CD4-positive, alpha-beta T cell treated with Interleukin-10 for 1 hour (primary cell): ENCODE data around the gene CHPF2.

Experiments used
- DNase-seq: peaks from one replicate; pipeline ENCODE4 v3.0.0-alpha.2; 2020

CHPF2 gene

GRCh38 chr7:151205730-151206129, 26.6 kb upstream of the CHPF2 start:
- DNase-seq, result no peak

- DNase-seq, result peak; percentile 67
These were observed 25.4 kb upstream of the CHPF2 start for GRCh38 chr7:151206914-151207313.

GRCh38 chr7:151207315-151207714, 25.0 kb upstream of the CHPF2 start:
- no peak for DNase-seq

DNA sequence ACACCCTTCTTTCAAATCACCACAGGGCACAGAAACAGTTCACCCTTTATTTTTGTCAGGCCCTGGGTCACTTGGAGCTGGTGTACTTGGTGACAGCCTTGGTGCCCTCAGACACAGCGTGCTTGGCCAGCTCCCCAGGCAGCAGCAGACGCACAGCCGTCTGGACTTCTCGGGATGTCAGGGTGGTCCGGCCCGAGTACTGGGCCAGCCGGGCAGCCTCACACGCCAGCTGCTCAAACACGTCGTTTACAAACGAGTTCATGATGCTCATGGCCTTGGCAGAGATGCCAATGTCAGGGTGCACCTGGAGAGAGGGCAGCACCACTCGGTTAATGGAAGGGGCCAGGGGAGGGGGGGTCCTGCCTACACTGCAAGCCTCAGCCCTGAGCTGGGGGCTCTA, 24.5 kb upstream of the CHPF2 start:
- no peak for DNase-seq

DNA sequence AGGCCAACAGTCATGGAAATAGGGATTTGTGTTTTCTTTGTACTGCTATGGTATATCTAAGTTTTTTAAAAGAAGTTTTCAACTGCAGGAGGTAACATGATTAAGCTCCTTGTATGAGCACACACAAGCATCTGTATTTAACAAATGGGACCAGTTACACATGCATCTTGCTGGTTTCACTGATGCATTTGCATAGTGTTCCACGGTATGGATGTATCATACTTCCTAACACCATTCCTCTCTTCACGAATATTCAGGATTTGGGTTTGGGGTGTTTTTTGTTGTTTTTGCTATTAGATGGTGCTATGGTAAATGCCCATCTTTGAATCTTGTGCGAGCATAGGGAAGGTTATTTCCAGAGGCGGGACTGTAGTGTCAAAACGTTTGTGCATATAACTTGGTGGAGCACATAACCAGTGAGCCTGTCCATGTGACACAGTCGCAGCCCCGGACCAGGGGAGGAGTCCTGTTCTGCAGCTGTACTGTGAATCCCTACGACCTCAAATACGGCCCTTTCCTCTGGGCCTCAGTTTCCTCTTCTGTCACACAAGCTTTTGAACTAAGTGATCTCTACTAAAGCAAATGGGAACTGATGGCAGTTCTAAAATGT, 23.9 kb upstream of the CHPF2 start:
- no peak for DNase-seq

- DNase-seq, result no peak
These were observed 22.7 kb upstream of the CHPF2 start for GRCh38 chr7:151209588-151209987.

GRCh38 chr7:151210087-151210854, 22.0 kb upstream of the CHPF2 start, which contains the start of gene H2BK1:
Gene H2BK1, minus strand, starts transcription at chr7:151210488. Its CDS starts 170 bp downstream, at chr7:151210318.
- DNase-seq, result no peak

GRCh38 chr7:151211155-151211772, 21.0 kb upstream of the CHPF2 start:
- no peak for DNase-seq

- no peak for DNase-seq
These were observed 19.7 kb upstream of the CHPF2 start for GRCh38 chr7:151212626-151213025.

GRCh38 chr7:151213826-151214225, 18.5 kb upstream of the CHPF2 start:
- no peak for DNase-seq

DNA sequence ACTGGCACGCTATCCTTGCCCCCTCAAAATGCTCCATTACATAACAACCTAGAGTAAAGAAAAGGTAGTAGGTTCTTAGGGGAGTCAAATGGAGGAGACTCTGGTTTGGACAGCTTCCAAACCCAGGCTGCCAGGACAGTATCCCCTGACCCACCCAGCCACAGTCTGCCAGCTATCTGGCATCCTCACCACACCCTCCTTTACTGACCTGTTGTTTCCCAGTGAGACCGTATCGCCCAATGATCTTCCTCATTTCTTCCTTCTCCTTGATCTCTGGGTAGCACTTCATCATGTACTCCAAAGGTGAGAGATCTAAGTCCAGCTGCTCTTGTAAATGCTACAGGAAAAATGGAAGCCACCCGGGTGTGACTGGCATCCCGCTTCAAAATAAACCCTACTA, 16.9 kb upstream of the CHPF2 start:
- DNase-seq, result no peak

- no peak for DNase-seq
These were observed 14.1 kb upstream of the CHPF2 start for GRCh38 chr7:151218170-151218569.

GRCh38 chr7:151223728-151224127, 8.6 kb upstream of the CHPF2 start:
- no peak for DNase-seq

- no peak for DNase-seq
These were observed 6.3 kb upstream of the CHPF2 start for GRCh38 chr7:151225948-151226510.

DNA sequence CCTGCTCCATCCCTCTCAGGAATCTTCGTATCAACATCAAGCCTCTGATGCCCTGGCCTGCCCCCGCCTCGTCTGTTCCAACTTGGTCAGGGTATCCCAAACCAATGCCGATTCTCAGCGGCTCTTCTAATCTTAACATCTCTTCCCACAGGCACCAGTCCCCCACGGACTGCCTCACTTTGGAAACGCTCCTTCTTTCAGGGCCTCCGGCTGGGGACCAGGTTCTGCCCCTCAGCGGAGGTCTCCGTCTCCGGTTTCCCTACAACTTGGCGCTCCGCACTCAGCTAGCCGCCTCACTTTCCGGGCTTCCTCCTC, 5.8 kb upstream of the CHPF2 start:
- no peak for DNase-seq

DNA sequence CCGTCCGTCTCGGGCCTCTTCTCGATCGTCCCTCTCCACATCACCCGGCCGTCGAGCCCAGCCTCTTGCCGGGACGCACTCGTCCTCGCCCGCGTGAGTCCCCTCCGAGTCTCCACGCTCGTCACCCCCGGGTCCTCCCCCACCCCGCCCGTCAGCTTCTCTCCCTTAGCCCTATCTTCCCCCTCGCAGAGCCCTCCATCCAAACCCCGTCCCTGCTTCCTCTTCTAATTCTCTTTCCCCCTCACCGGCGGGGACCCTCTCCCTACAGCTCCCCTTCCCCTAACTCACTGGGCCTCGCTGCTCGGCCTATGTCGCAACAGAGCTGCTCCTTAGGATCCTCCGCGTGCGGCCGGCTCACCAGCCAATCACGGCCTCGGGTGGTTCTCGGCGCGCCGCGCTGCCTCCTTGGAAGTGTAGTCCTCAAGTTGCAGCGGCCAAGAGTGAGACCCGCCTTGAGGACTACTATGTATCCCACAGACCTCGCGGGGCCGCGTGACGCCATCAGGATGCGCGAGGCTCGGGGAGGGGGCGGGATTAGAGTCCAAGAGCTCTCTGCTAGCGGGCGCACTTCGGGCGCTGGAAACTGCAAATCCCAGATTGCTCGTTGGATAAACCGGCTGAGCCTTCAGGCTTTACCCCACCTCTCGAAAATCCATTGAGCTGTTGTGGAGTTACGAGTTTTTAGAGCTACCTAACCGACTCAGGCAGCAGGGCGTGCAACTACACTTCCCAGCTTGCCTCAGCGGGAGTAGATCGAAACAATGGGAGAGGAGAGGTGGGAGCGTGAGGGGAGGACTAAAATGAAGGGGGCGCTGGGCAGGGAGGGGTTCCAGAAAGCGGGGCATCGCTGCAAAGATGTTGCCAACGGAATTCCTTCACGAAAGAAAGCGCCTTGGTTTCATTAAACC, 5.2 kb upstream of the CHPF2 start, which contains the start of gene ABCF2:
ABCF2 (minus strand) TSS at position 331 of the 908 bp plus-strand sequence. CDS start 747 bp downstream, outside the sequence.
- peak; percentile 96 for DNase-seq

DNA sequence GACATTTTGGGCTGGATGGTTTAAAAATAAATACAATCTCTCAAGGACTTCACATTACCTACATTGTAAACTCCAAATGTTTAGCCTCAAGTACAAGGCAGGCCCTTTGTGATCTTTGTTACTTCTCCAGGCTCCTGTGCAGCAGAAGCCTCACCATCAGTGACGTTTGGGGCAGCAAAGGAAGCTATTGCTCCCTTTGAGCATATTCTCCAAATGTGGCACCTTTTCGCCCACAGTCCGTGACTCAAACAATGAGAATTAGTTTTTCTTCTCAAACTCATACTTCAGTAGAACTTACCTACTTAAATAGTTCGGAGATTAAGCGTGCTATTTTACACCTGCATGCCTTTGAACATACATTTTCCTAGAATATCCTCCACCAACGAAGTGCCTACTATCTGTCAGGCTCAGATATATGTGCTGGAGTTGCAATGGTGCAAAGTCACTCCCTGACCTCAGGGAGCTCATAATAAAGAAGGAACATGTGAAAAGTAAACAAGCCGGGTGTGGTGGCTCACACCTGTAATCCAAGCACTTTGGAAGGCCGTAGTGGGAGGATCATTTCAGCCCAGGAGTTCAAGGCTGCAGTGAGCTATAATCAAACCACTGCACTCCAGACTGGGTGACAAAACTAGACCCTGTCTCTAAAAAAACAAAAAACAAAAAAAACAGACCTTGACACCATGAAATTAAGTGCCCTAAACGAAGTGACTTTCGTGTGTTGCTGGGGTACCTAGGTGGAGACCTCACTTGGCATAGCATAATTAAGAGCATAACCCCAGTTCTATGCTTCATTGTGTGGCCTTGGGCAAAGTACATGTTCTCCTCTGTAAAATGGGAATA, 4.0 kb upstream of the CHPF2 start:
- DNase-seq, result no peak

DNA sequence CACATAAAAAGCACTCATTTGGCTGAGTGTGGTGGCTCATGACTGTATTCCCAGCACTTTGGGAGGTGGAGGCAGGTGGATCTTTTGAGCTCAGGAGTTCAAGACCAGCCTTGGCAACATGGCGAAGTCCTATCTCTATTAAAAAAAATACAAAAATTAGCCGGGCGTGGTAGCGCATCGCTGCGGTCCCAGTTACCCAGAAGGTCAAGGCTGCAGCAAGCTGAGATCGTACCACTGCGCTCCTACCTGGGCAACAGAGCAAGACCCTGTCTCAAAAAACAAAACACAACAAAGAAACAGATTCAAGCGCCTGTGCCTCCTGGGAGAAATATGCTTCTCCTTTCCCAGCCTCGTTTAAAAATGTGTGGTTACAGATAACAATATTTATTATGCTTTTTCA, 3.0 kb upstream of the CHPF2 start:
- no peak for DNase-seq

DNA sequence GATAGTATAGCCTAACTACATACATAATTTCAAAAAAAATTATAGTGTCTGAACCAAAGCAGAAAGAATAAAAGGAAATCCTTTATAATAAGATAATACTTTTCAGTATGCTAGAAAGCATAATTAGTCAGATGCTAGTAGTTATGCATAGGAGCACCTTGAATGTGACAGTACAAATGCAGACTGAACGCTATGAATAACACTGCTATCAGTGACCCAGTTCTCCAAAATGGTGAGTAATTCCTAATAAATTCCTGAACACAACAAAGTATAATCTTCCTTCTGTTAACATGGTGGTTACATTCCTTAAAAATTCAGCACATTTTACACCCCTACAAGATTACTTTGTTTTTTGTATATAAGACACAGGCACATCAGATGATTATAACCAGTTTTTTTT, 1.2 kb upstream of the CHPF2 start:
- DNase-seq, result no peak

DNA sequence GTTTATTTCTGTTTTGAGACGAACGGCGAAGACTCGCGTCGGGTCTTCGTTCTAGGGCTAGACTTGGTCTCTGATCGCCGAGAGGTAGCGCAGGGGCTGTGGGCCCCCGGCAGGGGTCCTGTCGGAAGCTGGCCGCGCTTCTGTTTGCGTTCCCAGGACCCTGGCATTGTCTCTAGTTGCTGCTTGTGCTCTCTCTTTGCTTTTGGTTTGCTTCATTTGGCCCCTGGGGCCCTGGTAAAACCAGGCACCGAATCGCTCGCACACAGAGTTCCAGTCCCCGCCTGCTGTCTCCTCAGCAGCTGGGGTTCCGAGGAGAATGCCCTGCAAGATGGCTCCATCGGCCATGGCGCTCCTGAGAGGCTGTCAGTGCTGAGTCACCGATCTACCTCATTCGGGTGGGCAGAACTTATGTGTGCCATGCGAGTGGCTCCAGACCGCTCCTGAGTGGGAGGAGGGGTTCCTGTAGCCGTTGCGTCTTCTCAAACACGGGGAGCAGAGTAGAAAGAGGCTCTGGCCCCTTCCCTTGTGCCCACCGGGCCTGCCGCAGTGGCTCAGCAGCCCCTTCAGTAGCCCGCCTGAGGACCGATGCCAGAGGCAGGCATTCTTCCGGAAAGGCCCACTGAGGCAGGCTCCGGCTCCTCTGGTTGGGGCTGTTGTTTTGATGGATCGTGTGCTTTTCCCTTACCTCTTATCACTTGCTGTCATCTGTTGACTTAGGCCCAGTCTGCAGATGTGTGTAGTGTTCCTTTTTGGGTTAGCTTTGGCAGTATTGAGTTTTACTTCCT, 826 bp downstream of the CHPF2 start:
- peak; percentile 65 for DNase-seq

GRCh38 chr7:151233804-151234203, 1.5 kb downstream of the CHPF2 start:
- DNase-seq, result no peak
